GM06990 (cell line): ENCODE measurements around the gene C4BPA.

ENCODE experiments used
- DNase-seq: peaks from one replicate; pipeline ENCODE4 v3.0.0-alpha.2; 2011; ENCODE audit not compliant: insufficient read length; ENCODE audit errors: extremely low read depth
- H3K27me3 ChIP-seq: replicated peaks from 2 replicates; pipeline ENCODE4 v1.6.0; 2011; ENCODE audit warnings: low read length; ENCODE audit not compliant: control insufficient read depth, insufficient read depth
- H3K36me3 ChIP-seq: 2 replicates; pipeline ENCODE4 v1.5.1; 2011; ENCODE audit warnings: low read length; ENCODE audit not compliant: control insufficient read depth, insufficient read depth
- H3K4me3 ChIP-seq: replicated peaks from 2 replicates; pipeline ENCODE4 v1.5.1; 2011; ENCODE audit warnings: low read depth, mild to moderate bottlenecking, control low read depth, low read length
- CTCF ChIP-seq: IDR thresholded peaks from 2 replicates; pipeline ENCODE4 v1.5.1; 2011; ENCODE audit warnings: low read length, control low read depth, mild to moderate bottlenecking, inconsistent platforms; ENCODE audit not compliant: insufficient read depth, poor library complexity, severe bottlenecking

The C4BPA gene

GRCh38 chr1:207089627-207090355 lies 14.2 kb upstream of the C4BPA start:
- no peak for TF ChIP-seq CTCF
- DNase-seq = no peak
- Histone ChIP-seq H3K4me3 (no peak overlapping the region), H3K36me3 (no peaks in the 10 kb centered on the region), H3K27me3 (no peaks in the 10 kb centered on the region)

GRCh38 chr1:207091200-207091908 lies 12.7 kb upstream of the C4BPA start:
- H3K36me3 ChIP-seq = no peaks in the 10 kb centered on the region
- no peak for TF ChIP-seq CTCF
- H3K27me3 ChIP-seq = no peaks in the 10 kb centered on the region
- H3K4me3 ChIP-seq = no peak overlapping the region
- no peak for DNase-seq

- no peak for TF ChIP-seq CTCF
- DNase-seq = no peak
- no peak overlapping the region for H3K4me3 ChIP-seq
- H3K36me3 ChIP-seq = no peaks in the 10 kb centered on the region
- H3K27me3 ChIP-seq = no peaks in the 10 kb centered on the region
These were observed 10.1 kb upstream of the C4BPA start for GRCh38 chr1:207093944-207094343.

GRCh38 chr1:207097871-207098324 lies 6.1 kb upstream of the C4BPA start:
- no peak for TF ChIP-seq CTCF
- Histone ChIP-seq H3K36me3 (no peaks in the 10 kb centered on the region), H3K27me3 (no peaks in the 10 kb centered on the region), H3K4me3 (no peak overlapping the region)
- peak; percentile 31 for DNase-seq

- no peak for TF ChIP-seq CTCF
- Histone ChIP-seq H3K36me3 (no peaks in the 10 kb centered on the region), H3K27me3 (no peaks in the 10 kb centered on the region), H3K4me3 (no peak overlapping the region)
- no peak for DNase-seq
These were observed 2.3 kb upstream of the C4BPA start for GRCh38 chr1:207101720-207102119.
